Activated naive CD8-positive, alpha-beta T cell (primary cell): ENCODE results near the gene SP7.

Experiments used
- H3K27ac Mint-ChIP-seq: one replicate; pipeline ENCODE4 v1.8.0; 2021; ENCODE audit warnings: mixed read lengths
- H3K27me3 Mint-ChIP-seq: one replicate; pipeline ENCODE4 v1.8.0; 2021; ENCODE audit warnings: mixed read lengths
- H3K36me3 Mint-ChIP-seq: one replicate; pipeline ENCODE4 v1.8.0; 2021; ENCODE audit warnings: mixed read lengths
- H3K4me1 Mint-ChIP-seq: one replicate; pipeline ENCODE4 v1.8.0; 2021; ENCODE audit warnings: low read depth, mixed read lengths
- H3K4me3 Mint-ChIP-seq: one replicate; pipeline ENCODE4 v1.8.0; 2021; ENCODE audit warnings: mild to moderate bottlenecking, mixed read lengths
- H3K9me3 Mint-ChIP-seq: one replicate; pipeline ENCODE4 v1.8.0; 2021; ENCODE audit warnings: low read depth, mixed read lengths

SP7 gene

DNA sequence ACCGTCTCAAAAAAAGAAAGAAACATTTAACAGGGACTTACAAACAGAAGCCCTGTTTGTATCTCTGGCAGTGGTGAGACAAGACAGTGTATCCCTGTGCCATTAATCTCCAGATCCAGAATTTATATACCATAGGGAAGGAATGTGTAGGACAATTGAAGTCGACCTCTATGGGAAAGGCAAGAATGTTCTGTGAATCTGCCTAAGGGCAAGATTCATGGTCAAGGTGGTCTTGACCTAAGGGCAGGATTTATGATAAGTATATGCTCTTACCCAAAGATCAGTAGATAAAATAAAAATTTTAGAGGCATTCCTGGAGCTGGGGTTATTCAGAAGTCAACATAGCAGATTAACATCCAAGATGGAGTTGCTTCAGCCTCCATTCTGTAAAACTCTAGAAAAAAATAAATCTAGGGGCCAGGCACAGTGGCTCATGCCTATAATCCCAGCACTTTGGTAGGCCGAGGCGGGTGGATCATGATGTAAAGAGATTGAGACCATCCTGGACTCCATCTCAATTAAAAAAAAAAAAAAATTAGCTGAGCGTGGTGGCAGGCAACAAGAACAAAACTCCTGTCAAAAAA is 22.8 kb upstream of the SP7 start:
- no peaks in the 10 kb centered on the region for H3K9me3 Mint-ChIP-seq
- no peaks in the 10 kb centered on the region for H3K36me3 Mint-ChIP-seq
- H3K27ac Mint-ChIP-seq: no peak overlapping the region
- H3K4me3 Mint-ChIP-seq: no peak overlapping the region
- no peaks in the 10 kb centered on the region for H3K27me3 Mint-ChIP-seq
- H3K4me1 Mint-ChIP-seq: no peaks in the 10 kb centered on the region

DNA sequence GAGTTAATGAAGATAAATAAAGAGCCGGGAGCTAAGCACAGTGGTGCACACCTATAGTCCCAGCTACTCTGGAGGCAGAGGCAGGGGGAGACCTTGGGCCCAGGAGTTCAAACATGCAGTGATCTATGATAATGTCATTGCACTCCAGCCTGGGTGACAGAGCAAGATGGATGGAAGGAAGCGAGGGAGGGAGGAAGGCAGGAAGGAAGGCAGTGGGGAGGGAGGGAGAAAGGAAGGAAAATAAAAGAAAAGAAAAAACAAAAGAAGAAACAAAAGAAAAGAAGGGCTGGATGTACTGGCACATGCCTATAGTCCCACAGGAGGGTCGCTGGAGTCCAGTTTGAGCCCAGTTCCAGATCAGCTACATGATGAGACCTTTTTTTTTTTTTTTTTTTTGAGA is 19.0 kb upstream of the SP7 start:
- no peaks in the 10 kb centered on the region for H3K27me3 Mint-ChIP-seq
- H3K4me3 Mint-ChIP-seq: no peak overlapping the region
- H3K27ac Mint-ChIP-seq: no peak overlapping the region
- no peaks in the 10 kb centered on the region for H3K36me3 Mint-ChIP-seq
- no peaks in the 10 kb centered on the region for H3K9me3 Mint-ChIP-seq
- peaks cover 5% of the 10 kb centered on the region for H3K4me1 Mint-ChIP-seq

GRCh38 chr12:53353257-53353655 is 17.1 kb upstream of the SP7 start:
- H3K4me1 Mint-ChIP-seq: peaks cover 5% of the 10 kb centered on the region
- H3K4me3 Mint-ChIP-seq: no peak overlapping the region
- H3K36me3 Mint-ChIP-seq: no peaks in the 10 kb centered on the region
- H3K27ac Mint-ChIP-seq: no peak overlapping the region
- no peaks in the 10 kb centered on the region for H3K9me3 Mint-ChIP-seq
- no peaks in the 10 kb centered on the region for H3K27me3 Mint-ChIP-seq

- Mint-ChIP-seq H3K27ac (no peak overlapping the region), H3K36me3 (no peaks in the 10 kb centered on the region), H3K27me3 (no peaks in the 10 kb centered on the region), H3K4me3 (no peak overlapping the region), H3K4me1 (peaks cover 5% of the 10 kb centered on the region), H3K9me3 (no peaks in the 10 kb centered on the region)
Observed at GRCh38 chr12:53352331-53353256, 16.4 kb upstream of the SP7 start.

GRCh38 chr12:53347905-53348304 is 11.8 kb upstream of the SP7 start:
- H3K36me3 Mint-ChIP-seq: no peaks in the 10 kb centered on the region
- no peaks in the 10 kb centered on the region for H3K9me3 Mint-ChIP-seq
- H3K4me3 Mint-ChIP-seq: no peak overlapping the region
- no peaks in the 10 kb centered on the region for H3K27me3 Mint-ChIP-seq
- H3K4me1 Mint-ChIP-seq: peaks cover 18% of the 10 kb centered on the region
- no peak overlapping the region for H3K27ac Mint-ChIP-seq

DNA sequence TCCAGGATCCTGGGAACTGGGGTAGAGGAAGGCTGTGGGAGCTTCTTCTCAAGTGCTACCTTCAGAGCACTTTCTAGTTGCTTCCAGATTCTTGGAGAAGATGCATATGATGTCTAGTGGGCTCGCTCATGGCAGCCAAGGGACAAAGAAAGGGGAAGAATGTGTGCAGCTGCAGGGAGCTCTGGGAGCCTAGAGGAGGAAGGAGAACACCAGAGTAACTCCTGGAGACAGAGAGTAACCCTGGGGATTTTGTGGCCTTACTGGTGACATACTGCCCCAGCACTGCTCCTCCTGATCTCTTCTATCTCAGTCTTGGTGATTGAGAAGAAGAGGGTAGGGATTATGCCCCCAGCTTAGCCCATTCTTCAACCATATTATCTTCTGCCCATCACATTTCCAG is 10.3 kb upstream of the SP7 start:
- Mint-ChIP-seq H3K4me1 (peaks cover 14% of the 10 kb centered on the region), H3K9me3 (no peaks in the 10 kb centered on the region)

DNA sequence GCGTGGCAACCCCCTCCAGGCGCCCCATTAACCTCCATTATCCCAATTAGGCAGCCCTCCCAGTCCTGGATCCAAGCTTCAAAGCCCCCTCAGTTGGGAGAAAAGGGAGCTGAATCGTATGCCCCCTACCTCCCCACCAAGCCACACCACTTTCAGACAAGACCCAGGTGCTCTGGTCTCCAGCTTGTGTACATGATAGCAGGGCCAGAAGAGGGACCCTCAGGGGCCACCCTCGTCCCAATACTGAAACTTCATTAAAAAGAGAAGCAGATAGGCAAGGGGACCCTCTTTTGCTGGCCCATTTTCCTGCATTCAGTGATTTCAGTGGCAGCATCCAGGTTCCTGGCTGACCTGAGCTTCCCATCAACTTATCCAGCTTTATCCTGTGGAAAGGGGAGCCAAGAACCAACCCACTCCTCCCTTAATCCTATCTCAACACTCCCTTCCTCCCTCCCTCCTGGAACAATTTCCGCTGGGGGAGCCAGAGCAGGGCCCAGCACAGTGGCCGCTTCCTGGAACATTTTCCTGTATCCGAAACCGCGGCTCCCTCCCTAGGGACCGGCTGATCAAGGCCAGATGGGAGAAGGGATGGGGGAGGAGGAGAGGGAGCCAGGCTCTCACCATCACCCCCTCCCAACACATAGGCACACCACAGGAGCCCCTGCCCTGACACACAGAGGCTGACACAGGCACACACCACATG is 9.5 kb upstream of the SP7 start:
- Mint-ChIP-seq H3K4me3 (peak overlapping the region; percentile 97), H3K27me3 (no peaks in the 10 kb centered on the region), H3K9me3 (no peaks in the 10 kb centered on the region), H3K36me3 (no peaks in the 10 kb centered on the region), H3K27ac (no peak overlapping the region), H3K4me1 (peaks cover 14% of the 10 kb centered on the region)

More for the DNA sequence above, 10.3 kb upstream of the SP7 start:
- no peaks in the 10 kb centered on the region for H3K36me3 Mint-ChIP-seq
- H3K27ac Mint-ChIP-seq: no peak overlapping the region
- no peak overlapping the region for H3K4me3 Mint-ChIP-seq
- H3K27me3 Mint-ChIP-seq: no peaks in the 10 kb centered on the region

DNA sequence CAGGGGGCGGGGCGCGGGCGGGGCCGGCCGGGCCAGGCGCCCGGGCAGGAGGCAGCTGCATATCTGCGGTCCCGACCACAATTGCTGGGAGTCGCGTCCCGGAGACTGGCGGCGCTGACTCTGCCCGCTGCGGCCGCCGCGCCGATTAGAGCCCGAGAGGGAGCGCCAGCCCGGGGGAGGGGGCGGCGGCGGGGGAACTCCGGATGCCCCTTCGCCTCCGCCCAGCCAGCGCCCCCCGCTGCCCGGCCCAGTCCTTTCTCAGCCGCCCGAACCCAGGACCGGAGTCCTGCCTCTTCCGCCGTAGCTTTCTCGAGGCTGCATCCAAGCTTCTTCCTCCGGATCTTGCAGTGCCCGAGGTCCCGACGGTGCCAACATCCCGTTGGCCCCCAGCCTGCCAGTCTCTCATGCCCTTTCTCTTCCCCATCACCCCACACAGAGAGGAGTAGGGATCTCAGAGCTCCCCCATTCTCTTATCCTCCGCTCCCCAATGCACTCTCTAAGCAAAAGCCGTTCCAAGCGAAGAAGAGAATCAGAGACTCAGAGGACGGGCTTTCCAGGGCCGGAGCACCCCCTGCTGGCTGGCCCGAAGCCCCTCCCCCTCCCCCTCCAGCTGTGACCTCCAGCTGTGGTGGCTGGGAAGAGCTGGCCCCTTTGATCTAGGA is 8.8 kb upstream of the SP7 start:
- H3K27ac Mint-ChIP-seq: peak overlapping the region; percentile 86
- peaks cover 14% of the 10 kb centered on the region for H3K4me1 Mint-ChIP-seq
- H3K27me3 Mint-ChIP-seq: peaks cover 1% of the 10 kb centered on the region
- no peaks in the 10 kb centered on the region for H3K36me3 Mint-ChIP-seq
- peak overlapping the region; percentile 97 for H3K4me3 Mint-ChIP-seq
- no peaks in the 10 kb centered on the region for H3K9me3 Mint-ChIP-seq

- H3K4me3 Mint-ChIP-seq: peak overlapping the region; percentile 81
- peaks cover 4% of the 10 kb centered on the region for H3K27me3 Mint-ChIP-seq
- H3K36me3 Mint-ChIP-seq: no peaks in the 10 kb centered on the region
- H3K4me1 Mint-ChIP-seq: peaks cover 14% of the 10 kb centered on the region
- no peaks in the 10 kb centered on the region for H3K9me3 Mint-ChIP-seq
- no peak overlapping the region for H3K27ac Mint-ChIP-seq
Observed at GRCh38 chr12:53344487-53344823, 8.3 kb upstream of the SP7 start.

- H3K9me3 Mint-ChIP-seq: no peaks in the 10 kb centered on the region
- peaks cover 4% of the 10 kb centered on the region for H3K27me3 Mint-ChIP-seq
- H3K36me3 Mint-ChIP-seq: no peaks in the 10 kb centered on the region
- H3K4me3 Mint-ChIP-seq: peak overlapping the region; percentile 81
- H3K4me1 Mint-ChIP-seq: peaks cover 14% of the 10 kb centered on the region
- no peak overlapping the region for H3K27ac Mint-ChIP-seq
Observed at GRCh38 chr12:53343969-53344368, 7.8 kb upstream of the SP7 start.

DNA sequence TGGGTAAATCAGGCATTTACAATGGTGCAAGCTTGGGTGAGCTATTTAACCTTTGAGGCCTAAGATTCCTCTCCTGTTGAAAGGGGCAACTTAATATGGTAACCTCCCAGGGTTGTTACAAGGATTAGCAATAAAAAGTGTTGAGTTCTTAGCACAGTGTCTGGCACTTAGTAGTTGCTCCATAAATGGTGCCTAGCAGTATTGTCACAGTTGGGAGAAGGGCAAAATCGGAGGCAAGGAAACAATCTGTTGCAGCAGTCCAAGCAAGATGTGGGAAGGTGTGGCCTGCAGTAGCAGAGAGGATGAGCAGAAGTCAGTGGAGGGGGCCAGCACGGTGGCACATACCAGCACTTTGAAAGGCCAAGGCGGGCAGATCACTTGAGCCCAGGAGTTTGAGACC is 7.3 kb upstream of the SP7 start:
- Mint-ChIP-seq H3K9me3 (no peaks in the 10 kb centered on the region), H3K4me3 (peak overlapping the region; percentile 81), H3K4me1 (peaks cover 14% of the 10 kb centered on the region), H3K27me3 (peaks cover 4% of the 10 kb centered on the region), H3K27ac (no peak overlapping the region), H3K36me3 (no peaks in the 10 kb centered on the region)

DNA sequence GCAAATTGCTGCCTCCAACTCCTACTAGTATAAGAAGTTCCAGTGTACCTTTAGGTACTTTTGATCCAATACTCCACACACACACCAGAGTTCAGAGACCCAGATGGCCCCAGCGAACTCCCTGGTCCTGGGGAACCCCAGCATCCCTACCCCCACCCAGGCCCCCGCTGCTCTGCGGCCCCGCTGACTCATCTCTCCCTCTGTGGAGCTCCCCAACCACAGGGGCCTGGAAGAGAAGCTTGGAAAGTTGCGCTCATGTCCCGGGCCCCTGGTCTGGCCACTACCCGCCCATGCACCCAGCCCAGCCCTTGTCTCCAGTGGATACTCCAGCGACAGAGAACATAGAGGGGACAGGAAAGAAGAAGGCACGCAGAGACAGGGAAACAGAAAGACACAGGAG is 4.2 kb upstream of the SP7 start:
- Mint-ChIP-seq H3K36me3 (no peaks in the 10 kb centered on the region), H3K27me3 (peaks cover 15% of the 10 kb centered on the region), H3K4me1 (peaks cover 19% of the 10 kb centered on the region), H3K4me3 (no peak overlapping the region), H3K27ac (no peak overlapping the region), H3K9me3 (no peaks in the 10 kb centered on the region)

DNA sequence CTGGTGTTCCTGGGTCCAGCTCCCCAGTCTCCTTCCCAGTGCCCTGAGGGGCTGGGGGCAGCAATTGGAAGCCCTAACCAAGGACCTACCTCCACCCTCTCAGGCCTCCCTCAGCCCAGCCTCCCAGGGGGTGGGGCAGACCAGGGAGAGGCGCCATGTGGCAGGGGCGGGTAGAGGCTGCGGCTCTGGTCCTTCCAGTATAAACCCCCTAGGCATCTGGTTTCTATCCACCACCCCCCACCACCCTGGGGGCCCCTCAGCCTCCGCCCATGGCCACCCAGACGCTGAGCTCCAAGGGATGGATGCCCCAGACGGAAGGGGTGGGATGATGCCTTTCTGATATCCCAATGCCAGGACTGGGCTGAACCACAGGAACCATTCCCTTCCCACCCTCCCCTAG is 2.8 kb upstream of the SP7 start:
- Mint-ChIP-seq H3K36me3 (no peaks in the 10 kb centered on the region), H3K27ac (no peak overlapping the region), H3K4me1 (peaks cover 11% of the 10 kb centered on the region), H3K9me3 (no peaks in the 10 kb centered on the region), H3K4me3 (no peak overlapping the region), H3K27me3 (peaks cover 18% of the 10 kb centered on the region)

- Mint-ChIP-seq H3K36me3 (no peaks in the 10 kb centered on the region), H3K27me3 (peaks cover 22% of the 10 kb centered on the region), H3K4me3 (no peak overlapping the region), H3K27ac (peak overlapping the region; percentile 7), H3K9me3 (no peaks in the 10 kb centered on the region), H3K4me1 (peaks cover 6% of the 10 kb centered on the region)
Observed at GRCh38 chr12:53338017-53338416, 1.9 kb upstream of the SP7 start.

DNA sequence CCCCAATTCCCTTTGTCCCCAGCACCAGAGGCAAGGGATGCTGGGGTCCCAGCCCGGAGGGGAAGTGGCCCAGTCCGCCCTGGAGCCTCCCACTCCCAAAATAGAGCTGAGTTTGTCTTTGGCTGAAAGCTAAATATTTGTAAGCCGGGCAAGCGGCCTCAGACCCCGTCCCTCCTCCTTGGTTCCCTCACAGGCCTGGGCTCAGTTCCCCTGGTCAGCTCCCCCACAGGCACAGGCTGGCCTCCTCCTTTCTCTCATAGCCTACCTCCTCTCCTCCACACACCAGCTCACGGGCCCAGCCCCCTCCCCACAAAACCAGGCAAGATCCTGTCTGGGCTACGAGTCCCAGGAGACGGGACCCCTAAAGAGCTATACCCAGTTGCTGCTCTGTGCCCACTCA is 1.3 kb downstream of the SP7 start:
- no peaks in the 10 kb centered on the region for H3K36me3 Mint-ChIP-seq
- peaks cover 20% of the 10 kb centered on the region for H3K27me3 Mint-ChIP-seq
- H3K9me3 Mint-ChIP-seq: no peaks in the 10 kb centered on the region
- no peak overlapping the region for H3K4me3 Mint-ChIP-seq
- H3K4me1 Mint-ChIP-seq: peaks cover 6% of the 10 kb centered on the region
- H3K27ac Mint-ChIP-seq: no peak overlapping the region
